Colonic mucosa (tissue), 4 donors: ENCODE measurements around the gene GNAT1. TPM values are rescaled to one million over a fixed set of nuclear protein-coding genes. Genes with fewer than 3 reads are reported as not detected.

Experiments used
- DNase-seq: peaks from one replicate; pipeline ENCODE4 v3.0.0-alpha.2; 2020
- H3K27ac ChIP-seq: fragments of 200-600 bp; one replicate; pipeline ENCODE4 v1.8.0; 2021
- H3K27me3 ChIP-seq: fragments of 200-600 bp; one replicate; pipeline ENCODE4 v1.8.0; 2021
- H3K36me3 ChIP-seq: fragments of 200-600 bp; one replicate; pipeline ENCODE4 v1.8.0; 2021
- H3K4me1 ChIP-seq: fragments of 200-600 bp; one replicate; pipeline ENCODE4 v1.8.0; 2021; ENCODE audit warnings: mild to moderate bottlenecking
- H3K4me3 ChIP-seq: fragments of 200-600 bp; one replicate; pipeline ENCODE4 v1.8.0; 2021
- H3K9ac ChIP-seq, 2 donors: one replicate each; pipeline ENCODE4 v1.7.0; 2013; ENCODE audit warnings: control low read depth in 2 of 2, low read depth in 2 of 2, low read length in 2 of 2
- H3K9me3 ChIP-seq: fragments of 200-600 bp; one replicate; pipeline ENCODE4 v1.8.0; 2021
- CTCF ChIP-seq: fragments of 200-600 bp; IDR thresholded peaks from one replicate; pipeline ENCODE4 v1.8.0; 2022; ENCODE audit warnings: antibody characterized with exemption, mild to moderate bottlenecking
- intact Hi-C: fragments of 100-400 bp; cut with DNase I; formaldehyde crosslinking; loops from one replicate; pipeline ENCODE4 v1.14.1; 2022
- total RNA-seq, 2 donors: library from RNA; stranded (reverse); fragmentation: NEBNext Ultra II Directional in 1 of 2; extraction: Animal tissue kit (Norgen Biotek cat#: 25700) in 1 of 2; gene quantifications; one replicate each; pipeline ENCODE4 v1.2.1, GENCODE V29; 2021
- donor health status: healthy.
- donor health status: DM: no; HTN: no; CAD: no.
- donor health status: DM: no; HTN: no; CAD: no.

GNAT1 gene
- total RNA-seq, 2 donors from 2014 or later = not detected

DNA sequence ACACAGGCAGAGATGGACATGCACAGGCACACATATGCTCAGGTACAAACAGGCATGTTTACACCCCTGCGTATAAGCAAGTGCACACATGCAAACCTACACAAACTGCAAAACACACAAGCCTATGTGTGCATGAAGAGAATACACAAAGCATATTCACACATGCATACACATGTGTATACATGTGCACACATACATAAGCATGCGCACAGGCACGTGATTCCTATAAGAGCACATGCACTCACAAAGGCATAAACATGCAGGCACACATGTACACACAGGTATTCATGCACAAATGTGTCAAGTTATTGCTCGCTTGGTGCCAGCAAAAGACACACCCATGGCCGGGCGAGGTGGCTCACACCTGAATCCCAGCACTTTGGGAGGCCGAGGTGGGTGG is 1.4 kb upstream of the GNAT1 start:
- Histone ChIP-seq H3K4me1 (peaks cover 4% of the 10 kb centered on the region), H3K36me3 (no peaks in the 10 kb centered on the region), H3K4me3 (no peak overlapping the region), H3K27me3 (peaks cover 17% of the 10 kb centered on the region), H3K9ac (no peak overlapping the region), H3K9me3 (no peaks in the 10 kb centered on the region), H3K27ac (no peak overlapping the region)
- intact Hi-C loops = loop anchor here (2.0 to 5.0 kb wide), 2 partner anchors 69 to 82 kb away; no protein-coding TSS in a partner anchor
- DNase-seq = no peak
- no peak for TF ChIP-seq CTCF

DNA sequence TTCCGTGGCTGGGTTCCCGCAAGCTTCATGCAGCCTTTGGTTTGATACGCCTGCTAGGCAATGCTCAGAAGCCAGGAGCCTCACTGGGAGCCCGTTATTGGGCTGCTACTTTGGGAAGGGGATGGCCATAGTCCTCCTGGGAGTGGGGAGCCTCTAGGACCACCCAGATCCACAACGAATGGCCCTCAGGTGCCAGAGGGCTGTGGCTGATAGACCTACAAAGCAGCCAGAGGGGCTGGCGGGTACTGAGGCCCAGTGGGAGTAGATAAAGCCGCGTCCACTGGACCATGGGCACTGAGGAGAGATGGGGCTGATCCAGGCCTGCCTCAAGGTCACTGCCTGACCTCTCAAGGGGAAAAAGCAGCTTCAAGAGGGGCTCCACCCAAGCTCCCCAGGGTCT is 714 bp downstream of the GNAT1 start:
- TF ChIP-seq CTCF = no peak
- Histone ChIP-seq H3K4me3 (no peak overlapping the region), H3K27me3 (peaks cover 17% of the 10 kb centered on the region), H3K27ac (no peak overlapping the region), H3K9me3 (no peaks in the 10 kb centered on the region), H3K4me1 (peaks cover 4% of the 10 kb centered on the region), H3K9ac (no peak overlapping the region), H3K36me3 (no peaks in the 10 kb centered on the region)
- intact Hi-C loops = loop anchor here (2.0 to 5.0 kb wide), 2 partner anchors 33 to 80 kb away; no protein-coding TSS in a partner anchor
- DNase-seq = no peak

- no peak overlapping the region for H3K27ac ChIP-seq
- no peaks in the 10 kb centered on the region for H3K9me3 ChIP-seq
- no peaks in the 10 kb centered on the region for H3K36me3 ChIP-seq
- TF ChIP-seq CTCF = peak; percentile 96
- H3K4me1 ChIP-seq = peaks cover 4% of the 10 kb centered on the region
- H3K4me3 ChIP-seq = no peak overlapping the region
- intact Hi-C loops = loop anchor here (2.0 to 5.0 kb wide), 2 partner anchors 32 to 80 kb away; no protein-coding TSS in a partner anchor
- peaks cover 17% of the 10 kb centered on the region for H3K27me3 ChIP-seq
- no peak overlapping the region for H3K9ac ChIP-seq
- DNase-seq = peak; percentile 78
These were observed 1.3 kb downstream of the GNAT1 start for GRCh38 chr3:50192689-50193141.

GRCh38 chr3:50193286-50193685 is 1.9 kb downstream of the GNAT1 start:
- no peak for TF ChIP-seq CTCF
- Histone ChIP-seq H3K9me3 (no peaks in the 10 kb centered on the region), H3K4me1 (peaks cover 4% of the 10 kb centered on the region), H3K4me3 (no peak overlapping the region), H3K36me3 (no peaks in the 10 kb centered on the region), H3K27ac (no peak overlapping the region), H3K27me3 (peaks cover 17% of the 10 kb centered on the region), H3K9ac (no peak overlapping the region)
- intact Hi-C loops = loop anchor here (2.0 to 5.0 kb wide), 2 partner anchors 32 to 79 kb away; no protein-coding TSS in a partner anchor
- no peak for DNase-seq

- no peak for TF ChIP-seq CTCF
- H3K9ac ChIP-seq = no peak overlapping the region
- H3K27ac ChIP-seq = no peak overlapping the region
- DNase-seq = no peak
- intact Hi-C loops = loop anchor here (2.0 to 5.0 kb wide), 2 partner anchors 31 to 79 kb away; no protein-coding TSS in a partner anchor
- H3K27me3 ChIP-seq = peaks cover 17% of the 10 kb centered on the region
- H3K9me3 ChIP-seq = no peaks in the 10 kb centered on the region
- H3K4me1 ChIP-seq = peaks cover 4% of the 10 kb centered on the region
- no peaks in the 10 kb centered on the region for H3K36me3 ChIP-seq
- no peak overlapping the region for H3K4me3 ChIP-seq
These were observed 2.3 kb downstream of the GNAT1 start for GRCh38 chr3:50193746-50194127.
